SK-N-MC (cell line): ENCODE measurements around the gene PLCZ1.

ENCODE experiments used
- EZH2 ChIP-seq: fragments of 200-600 bp; sonication (generic); IDR thresholded peaks from one replicate; pipeline ENCODE4 v1.6.1; 2017; ENCODE audit warnings: antibody characterized with exemption
- POLR2AphosphoS5 ChIP-seq: IDR thresholded peaks from 2 replicates; pipeline ENCODE4 v1.6.1; 2012; ENCODE audit warnings: mild to moderate bottlenecking, low read depth, low read length, borderline replicate concordance

DNA sequence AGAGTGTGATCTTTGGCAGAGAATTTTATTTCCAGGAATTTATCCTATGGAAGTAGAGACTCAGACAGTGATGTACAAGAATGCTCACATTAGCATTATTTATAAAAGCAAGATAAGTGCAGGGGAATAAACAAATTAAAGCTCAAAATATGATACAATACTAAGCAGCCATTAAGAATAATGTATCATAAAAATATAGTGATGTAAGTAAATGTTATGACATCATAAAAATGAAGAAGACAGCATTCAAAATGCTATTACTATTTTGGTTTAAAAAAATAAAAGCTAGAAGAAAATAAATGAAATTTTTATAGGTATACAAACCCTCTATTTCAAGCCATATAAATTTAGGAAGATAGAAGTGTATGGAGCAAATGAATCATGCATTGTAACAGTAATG, 17.1 kb downstream of the PLCZ1 start:
- no peak for TF ChIP-seq EZH2
- TF ChIP-seq POLR2AphosphoS5 = no peak
